HepG2 (cell line): ENCODE data around the gene SULT6B1. TPM values are rescaled to one million over a fixed set of nuclear protein-coding genes. Genes with fewer than 3 reads are reported as not detected.

Experiments
- AGO1 ChIP-seq: fragments of 200-400 bp; formaldehyde crosslinking; IDR thresholded peaks from 2 replicates; pipeline ENCODE4 v1.6.1; 2017; ENCODE audit warnings: mild to moderate bottlenecking, low read depth, low read length, moderate library complexity; ENCODE audit not compliant: poor library complexity, severe bottlenecking
- AHDC1 ChIP-seq: sonication (generic); formaldehyde crosslinking; IDR thresholded peaks from 2 replicates; pipeline ENCODE4 v1.5.1; 2020; ENCODE audit warnings: mild to moderate bottlenecking, missing genetic modification reagents, borderline replicate concordance
- AHR ChIP-seq: IDR thresholded peaks from 2 replicates; pipeline ENCODE4 v1.6.1; 2018; ENCODE audit warnings: missing genetic modification reagents, missing compliant biosample characterization
- ATF4 ChIP-seq, 2 experiments: fragments of 450-650 bp in 1 of 2; sonication (generic) in 1 of 2; formaldehyde crosslinking; IDR thresholded peaks; 2 replicates each; pipeline versions ENCODE4 v1.5.0 to v1.8.0; 2020 to 2022; ENCODE audit warnings: mild to moderate bottlenecking in 1 of 2, missing genetic modification reagents in 1 of 2
- CENPT ChIP-seq: sonication (generic); formaldehyde crosslinking; IDR thresholded peaks from 2 replicates; pipeline ENCODE4 v1.8.0; 2022; ENCODE audit warnings: low read depth, mild to moderate bottlenecking, moderate library complexity, missing genetic modification reagents
- IKZF1 ChIP-seq: fragments of 450-650 bp; IDR thresholded peaks from 2 replicates; pipeline ENCODE4 v1.7.1; 2016
- NCOA2 ChIP-seq: sonication (generic); formaldehyde crosslinking; IDR thresholded peaks from 2 replicates; pipeline ENCODE4 v1.8.0; 2022; ENCODE audit warnings: inconsistent platforms
- SETDB1 ChIP-seq: sonication (generic); formaldehyde crosslinking; IDR thresholded peaks from 2 replicates; pipeline ENCODE4 v1.5.1; 2020; ENCODE audit warnings: missing genetic modification reagents, mild to moderate bottlenecking, borderline replicate concordance
- SKI ChIP-seq: fragments of 450-650 bp; IDR thresholded peaks from one replicate; pipeline ENCODE4 v1.6.1; 2018; ENCODE audit warnings: mild to moderate bottlenecking; ENCODE audit not compliant: partially characterized antibody
- YY1 ChIP-seq: IDR thresholded peaks from 2 replicates; pipeline ENCODE4 v1.6.1; 2011; ENCODE audit warnings: low read length, low read depth, moderate library complexity, mild to moderate bottlenecking; ENCODE audit not compliant: insufficient read depth, insufficient replicate concordance
- ZNF121 ChIP-seq: sonication (generic); formaldehyde crosslinking; IDR thresholded peaks from 2 replicates; pipeline ENCODE4 v1.5.0; 2020; ENCODE audit warnings: mild to moderate bottlenecking, missing genetic modification reagents
- ZNF275 ChIP-seq: sonication (generic); formaldehyde crosslinking; IDR thresholded peaks from 2 replicates; pipeline ENCODE4 v1.8.0; 2022; ENCODE audit warnings: missing genetic modification reagents, mild to moderate bottlenecking, inconsistent platforms, borderline replicate concordance
- ZSCAN5A ChIP-seq: sonication (generic); formaldehyde crosslinking; IDR thresholded peaks from 2 replicates; pipeline ENCODE4 v1.8.0; 2022; ENCODE audit warnings: mild to moderate bottlenecking, missing genetic modification reagents, borderline replicate concordance
- polyA plus RNA-seq, 8 experiments: library from polyadenylated mRNA; depleted of rRNA in 3 of 8; stranded (reverse) in 7 of 8; unstranded in 1 of 8; fragments of >200 nt; fragmentation: Illumina TruSeq in 4 of 8; extraction: Trizol in 4 of 8; gene quantifications; 2 replicates each; pipeline versions ENCODE4 v1.2.1 to v1.2.3, GENCODE V29; 2011 to 2016; ENCODE audit warnings: low read depth in 4 of 8, missing spikeins in 1 of 8, mixed read lengths in 1 of 8; ENCODE audit not compliant: insufficient read depth in 1 of 8
- total RNA-seq, 5 experiments: library from RNA; depleted of rRNA; stranded (reverse); fragments of >200 nt; fragmentation: Illumina TruSeq; extraction: Trizol; gene quantifications; 2 replicates each; pipeline ENCODE4 v1.2.3, GENCODE V29; 2016; ENCODE audit warnings: low read depth in 1 of 5
- TF ChIP-seq, protein P1 (sequence below): sonication (generic); formaldehyde crosslinking; conservative IDR thresholded peaks from 2 replicates; pipeline ENCODE4 v1.5.0; 2020; ENCODE audit warnings: missing genetic modification reagents

SULT6B1 gene
- total and polyA plus RNA-seq, 2 of the 13 experiments (the other 11 are each of a cell fraction or from before 2014, with no cell fraction given) = not detected

GRCh38 chr2:37156857-37157714 is 31.4 kb downstream of the SULT6B1 start, which contains the start of gene EIF2AK2 (continued):
- TF ChIP-seq AHDC1 = no peak
- TF ChIP-seq AHR = peak; percentile 77; the same call in 1 of the 2 replicates
- no peak for TF ChIP-seq CENPT (CRISPR knock-in tag)
- no peak for TF ChIP-seq ZNF275 (CRISPR knock-in tag)
- TF ChIP-seq ZSCAN5A (CRISPR knock-in tag) = 0 out of 2 replicates have a peak, but pooled peaks have one; percentile 12
- no peak for TF ChIP-seq IKZF1
- no peak for TF ChIP-seq SKI
- no peak for TF ChIP-seq NCOA2 (CRISPR knock-in tag)
- TF ChIP-seq, protein P1, sequence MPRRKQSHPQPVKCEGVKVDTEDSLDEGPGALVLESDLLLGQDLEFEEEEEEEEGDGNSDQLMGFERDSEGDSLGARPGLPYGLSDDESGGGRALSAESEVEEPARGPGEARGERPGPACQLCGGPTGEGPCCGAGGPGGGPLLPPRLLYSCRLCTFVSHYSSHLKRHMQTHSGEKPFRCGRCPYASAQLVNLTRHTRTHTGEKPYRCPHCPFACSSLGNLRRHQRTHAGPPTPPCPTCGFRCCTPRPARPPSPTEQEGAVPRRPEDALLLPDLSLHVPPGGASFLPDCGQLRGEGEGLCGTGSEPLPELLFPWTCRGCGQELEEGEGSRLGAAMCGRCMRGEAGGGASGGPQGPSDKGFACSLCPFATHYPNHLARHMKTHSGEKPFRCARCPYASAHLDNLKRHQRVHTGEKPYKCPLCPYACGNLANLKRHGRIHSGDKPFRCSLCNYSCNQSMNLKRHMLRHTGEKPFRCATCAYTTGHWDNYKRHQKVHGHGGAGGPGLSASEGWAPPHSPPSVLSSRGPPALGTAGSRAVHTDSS (CRISPR knock-in tag) = no peak
- TF ChIP-seq SETDB1 = no peak
- peak in 1 of 2 experiments; percentile 61; a peak in 2 of 4 replicates for TF ChIP-seq ATF4 (CRISPR knock-in tag; IDR thresholded peaks at IDR 0.05)
- TF ChIP-seq YY1 = no peak
- TF ChIP-seq AGO1 = no peak
- TF ChIP-seq ZNF121 = no peak
